Right atrium auricular region (tissue), 2 donors: Measurements from ENCODE around the gene SLIT3. TPM values are rescaled to one million over a fixed set of nuclear protein-coding genes. Genes with fewer than 3 reads are reported as not detected.

Experiments used
- DNase-seq: peaks from one replicate; pipeline ENCODE4 v3.0.0-alpha.2; 2019; ENCODE audit warnings: low spot score
- H3K27ac ChIP-seq, 2 donors: fragments of 200-600 bp; sonication (generic); 1 replicate in 1 of 2; 2 replicates in 1 of 2; pipeline ENCODE4 v1.5.1; 2016 to 2019
- H3K27me3 ChIP-seq, 2 donors: fragments of 200-600 bp; sonication (generic); one replicate each; pipeline versions ENCODE4 v1.5.1 to v1.6.0; 2017 to 2019
- H3K36me3 ChIP-seq: fragments of 200-600 bp; sonication (generic); one replicate; pipeline ENCODE4 v1.5.1; 2016
- H3K4me1 ChIP-seq, 2 donors: fragments of 200-600 bp; sonication (generic); one replicate each; pipeline versions ENCODE4 v1.5.1 to v1.6.0; 2017 to 2019
- H3K4me3 ChIP-seq, 2 donors: fragments of 200-600 bp; sonication (generic); 1 replicate in 1 of 2; 2 replicates in 1 of 2; pipeline ENCODE4 v1.5.1; 2017 to 2019; ENCODE audit warnings: mild to moderate bottlenecking in 1 of 2, moderate library complexity in 1 of 2
- H3K9me3 ChIP-seq, 2 donors: fragments of 200-600 bp; sonication (generic); one replicate each; pipeline ENCODE4 v1.5.1; 2019
- CTCF ChIP-seq, 2 donors: fragments of 200-600 bp; sonication (generic); IDR thresholded peaks; one replicate each; pipeline ENCODE4 v1.5.1; 2019; ENCODE audit warnings: antibody characterized with exemption in 2 of 2
- total RNA-seq, 2 donors: library from RNA; depleted of rRNA; stranded (reverse); fragments of >200 nt; gene quantifications; one replicate each; pipeline ENCODE4 v1.1.0, GENCODE V29; 2016

The SLIT3 gene
- total RNA-seq, 2 donors from 2014 or later = 66.1 to 85.8 TPM

- peaks cover 22% of the 10 kb centered on the region for H3K36me3 ChIP-seq
- TF ChIP-seq CTCF (IDR thresholded peaks at IDR 0.05) = no peak
These were observed 631.8 kb downstream of the SLIT3 start for GRCh38 chr5:168669156-168669555.

DNA sequence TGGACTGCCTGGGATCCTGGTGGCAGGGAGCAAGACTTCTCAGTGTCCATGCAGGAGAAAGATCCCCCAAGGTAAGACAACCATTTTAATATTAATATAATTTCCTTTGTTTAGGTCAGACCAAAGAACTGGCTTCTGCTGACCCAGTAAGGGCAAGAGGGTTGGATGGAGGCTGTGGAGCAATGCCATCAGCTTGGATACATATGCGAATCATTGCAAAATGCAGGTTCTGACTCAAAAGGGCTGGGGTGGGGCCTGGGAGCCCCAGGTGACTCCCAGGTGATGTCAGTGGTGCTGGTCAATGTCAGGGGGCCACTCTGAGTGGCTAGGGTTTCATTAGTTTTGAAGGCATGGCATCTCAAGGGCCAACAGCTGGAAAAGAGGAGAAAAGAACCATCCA lies 632.9 kb downstream of the SLIT3 start:
- peaks cover 22% of the 10 kb centered on the region for H3K36me3 ChIP-seq
- no peak overlapping the region for H3K27ac ChIP-seq
- no peak for DNase-seq
- no peak overlapping the region for H3K4me3 ChIP-seq
- H3K27me3 ChIP-seq = no peaks in the 10 kb centered on the region
- no peaks in the 10 kb centered on the region for H3K9me3 ChIP-seq
- H3K4me1 ChIP-seq = no peaks in the 10 kb centered on the region
- TF ChIP-seq CTCF (IDR thresholded peaks at IDR 0.05) = no peak

More at GRCh38 chr5:168669156-168669555, 631.8 kb downstream of the SLIT3 start:
- no peak overlapping the region for H3K4me3 ChIP-seq
- DNase-seq = no peak
- no peaks in the 10 kb centered on the region for H3K4me1 ChIP-seq
- H3K27me3 ChIP-seq = no peaks in the 10 kb centered on the region
- H3K9me3 ChIP-seq = no peaks in the 10 kb centered on the region
- H3K27ac ChIP-seq = no peak overlapping the region

DNA sequence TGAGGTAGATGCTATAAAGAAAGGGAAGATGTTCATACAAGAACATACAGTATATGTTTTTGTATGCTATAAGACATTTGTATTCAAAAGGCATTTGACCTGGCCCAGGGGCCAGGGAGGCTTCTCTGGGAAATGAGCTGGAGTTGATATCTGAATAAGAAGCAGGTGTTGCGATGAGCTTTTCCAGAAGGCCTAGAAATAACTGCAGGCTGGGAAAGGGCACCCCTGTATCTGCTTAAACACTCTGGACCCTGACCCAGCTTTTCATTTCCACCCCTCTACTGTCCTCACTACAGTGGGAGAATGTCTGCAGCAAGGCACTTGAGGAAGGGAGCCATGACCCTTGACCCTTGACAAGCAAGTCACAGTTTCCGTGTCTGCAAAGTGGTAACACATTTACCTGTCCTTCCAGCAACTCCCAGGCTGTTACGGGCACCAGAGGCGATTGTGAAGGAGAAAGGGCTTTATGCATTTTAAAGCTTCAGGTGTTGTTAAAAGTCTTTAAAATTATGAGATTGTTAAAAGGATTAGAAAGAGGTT lies 633.6 kb downstream of the SLIT3 start:
- H3K27me3 ChIP-seq = no peaks in the 10 kb centered on the region
- H3K27ac ChIP-seq = no peak overlapping the region
- TF ChIP-seq CTCF (IDR thresholded peaks at IDR 0.05) = no peak
- no peak for DNase-seq
- no peak overlapping the region for H3K4me3 ChIP-seq
- no peaks in the 10 kb centered on the region for H3K4me1 ChIP-seq
- no peaks in the 10 kb centered on the region for H3K9me3 ChIP-seq
- peaks cover 22% of the 10 kb centered on the region for H3K36me3 ChIP-seq

DNA sequence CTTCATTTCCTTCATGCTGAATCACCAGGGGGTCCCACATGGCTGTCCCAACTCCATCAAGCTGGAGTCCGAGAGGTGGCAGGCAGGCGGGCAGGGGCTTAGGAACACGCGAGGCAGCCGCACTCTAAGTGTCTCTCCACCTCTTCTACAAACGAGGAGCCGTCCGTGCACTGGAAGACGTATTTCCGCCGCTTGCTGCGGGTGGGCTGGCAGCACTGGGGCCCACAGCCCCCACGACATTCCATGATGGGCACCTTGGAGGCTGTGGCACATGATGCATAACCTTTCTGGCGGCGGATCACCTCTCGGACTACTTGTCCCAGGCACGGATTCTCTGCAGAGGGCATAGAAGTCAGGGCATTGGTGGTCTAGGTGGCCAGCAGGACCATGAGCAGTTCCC lies 634.6 kb downstream of the SLIT3 start:
- H3K9me3 ChIP-seq = no peaks in the 10 kb centered on the region
- TF ChIP-seq CTCF (IDR thresholded peaks at IDR 0.05) = no peak
- H3K27me3 ChIP-seq = no peaks in the 10 kb centered on the region
- peaks cover 21% of the 10 kb centered on the region for H3K36me3 ChIP-seq
- no peak for DNase-seq
- no peaks in the 10 kb centered on the region for H3K4me1 ChIP-seq
- no peak overlapping the region for H3K4me3 ChIP-seq
- no peak overlapping the region for H3K27ac ChIP-seq

GRCh38 chr5:168663276-168664004 lies 637.5 kb downstream of the SLIT3 start:
- DNase-seq = no peak
- no peaks in the 10 kb centered on the region for H3K9me3 ChIP-seq
- no peak overlapping the region for H3K4me3 ChIP-seq
- no peaks in the 10 kb centered on the region for H3K27me3 ChIP-seq
- H3K36me3 ChIP-seq = peaks cover 3% of the 10 kb centered on the region
- no peak overlapping the region for H3K27ac ChIP-seq
- no peak for TF ChIP-seq CTCF (IDR thresholded peaks at IDR 0.05)
- no peaks in the 10 kb centered on the region for H3K4me1 ChIP-seq
